ENCODE results near the gene MRM1. TPM values are rescaled to one million over a fixed set of nuclear protein-coding genes. Genes with fewer than 3 reads are reported as not detected.

Gene MRM1
- total RNA-seq, 1 donor from 2014 or later = 3.1 TPM

Other genes with a start within 250 kb of the MRM1 start
- not detected in 2 replicates for gene TBC1D3H, start 213.1 kb upstream of the MRM1 start, total RNA-seq
- 26.4 and 29.4 TPM in 2 replicates for gene ZNHIT3, start 114.9 kb upstream of the MRM1 start, total RNA-seq
- 41.0 and 42.9 TPM in 2 replicates for gene MYO19, start 66.7 kb upstream of the MRM1 start, total RNA-seq
- gene PIGW, start 66.6 kb upstream of the MRM1 start, total RNA-seq = 7.5 and 8.4 TPM in 2 replicates
- 80.0 and 80.8 TPM in 2 replicates for gene GGNBP2, start 56.7 kb upstream of the MRM1 start, total RNA-seq
- 7.1 and 8.8 TPM in 2 replicates for gene DHRS11, start 9.7 kb upstream of the MRM1 start, total RNA-seq

Measured in astrocyte (in vitro differentiated cells and primary cell).